ENCODE measurements around the gene BICC1. TPM values are rescaled to one million over a fixed set of nuclear protein-coding genes. Genes with fewer than 3 reads are reported as not detected.
A peak's percentile ranks its signal among the peaks of the same experiment; 100 is the strongest.

BICC1 gene
- total RNA-seq, 1 donor from 2014 or later = 2.4 TPM

GRCh38 chr10:58631715-58632114, 119.0 kb downstream of the BICC1 start:
- H3K36me3 Mint-ChIP-seq (ENCODE audit: low read depth) = no peaks in the 10 kb centered on the region
- no peaks in the 10 kb centered on the region for H3K27me3 Mint-ChIP-seq (ENCODE audit: low read depth)
- no peaks in the 10 kb centered on the region for H3K9me3 Mint-ChIP-seq
- DNase-seq (ENCODE audit: low read depth, low spot score) = no peak
- no peak overlapping the region for H3K4me3 Mint-ChIP-seq
- H3K27ac Mint-ChIP-seq (ENCODE audit: unreplicated experiment) = no peak overlapping the region
- TF ChIP-seq, protein P1, sequence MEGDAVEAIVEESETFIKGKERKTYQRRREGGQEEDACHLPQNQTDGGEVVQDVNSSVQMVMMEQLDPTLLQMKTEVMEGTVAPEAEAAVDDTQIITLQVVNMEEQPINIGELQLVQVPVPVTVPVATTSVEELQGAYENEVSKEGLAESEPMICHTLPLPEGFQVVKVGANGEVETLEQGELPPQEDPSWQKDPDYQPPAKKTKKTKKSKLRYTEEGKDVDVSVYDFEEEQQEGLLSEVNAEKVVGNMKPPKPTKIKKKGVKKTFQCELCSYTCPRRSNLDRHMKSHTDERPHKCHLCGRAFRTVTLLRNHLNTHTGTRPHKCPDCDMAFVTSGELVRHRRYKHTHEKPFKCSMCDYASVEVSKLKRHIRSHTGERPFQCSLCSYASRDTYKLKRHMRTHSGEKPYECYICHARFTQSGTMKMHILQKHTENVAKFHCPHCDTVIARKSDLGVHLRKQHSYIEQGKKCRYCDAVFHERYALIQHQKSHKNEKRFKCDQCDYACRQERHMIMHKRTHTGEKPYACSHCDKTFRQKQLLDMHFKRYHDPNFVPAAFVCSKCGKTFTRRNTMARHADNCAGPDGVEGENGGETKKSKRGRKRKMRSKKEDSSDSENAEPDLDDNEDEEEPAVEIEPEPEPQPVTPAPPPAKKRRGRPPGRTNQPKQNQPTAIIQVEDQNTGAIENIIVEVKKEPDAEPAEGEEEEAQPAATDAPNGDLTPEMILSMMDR (conservative IDR thresholded peaks at IDR 0.05) = no peak
- no peaks in the 10 kb centered on the region for H3K4me1 Mint-ChIP-seq

- Mint-ChIP-seq H3K4me1 (no peaks in the 10 kb centered on the region), H3K27me3 (ENCODE audit: low read depth) (no peaks in the 10 kb centered on the region), H3K36me3 (ENCODE audit: low read depth) (no peaks in the 10 kb centered on the region), H3K27ac (ENCODE audit: unreplicated experiment) (no peak overlapping the region), H3K9me3 (no peaks in the 10 kb centered on the region), H3K4me3 (no peak overlapping the region)
- no peak for DNase-seq (ENCODE audit: low read depth, low spot score)
- TF ChIP-seq, protein P1 (conservative IDR thresholded peaks at IDR 0.05) = no peak
Measured at GRCh38 chr10:58632216-58632615, 119.5 kb downstream of the BICC1 start.

GRCh38 chr10:58637352-58637751, 124.7 kb downstream of the BICC1 start:
- no peak overlapping the region for H3K27ac Mint-ChIP-seq (ENCODE audit: unreplicated experiment)
- no peaks in the 10 kb centered on the region for H3K36me3 Mint-ChIP-seq (ENCODE audit: low read depth)
- H3K27me3 Mint-ChIP-seq (ENCODE audit: low read depth) = no peaks in the 10 kb centered on the region
- H3K9me3 Mint-ChIP-seq = no peaks in the 10 kb centered on the region
- no peak overlapping the region for H3K4me3 Mint-ChIP-seq
- DNase-seq (ENCODE audit: low read depth, low spot score) = no peak
- peaks cover 10% of the 10 kb centered on the region for H3K4me1 Mint-ChIP-seq
- TF ChIP-seq, protein P1 (conservative IDR thresholded peaks at IDR 0.05) = no peak

- H3K36me3 Mint-ChIP-seq (ENCODE audit: low read depth) = no peaks in the 10 kb centered on the region
- TF ChIP-seq, protein P1 (conservative IDR thresholded peaks at IDR 0.05) = no peak
- H3K9me3 Mint-ChIP-seq = no peaks in the 10 kb centered on the region
Measured at GRCh38 chr10:58638388-58638787, 125.7 kb downstream of the BICC1 start.

DNA sequence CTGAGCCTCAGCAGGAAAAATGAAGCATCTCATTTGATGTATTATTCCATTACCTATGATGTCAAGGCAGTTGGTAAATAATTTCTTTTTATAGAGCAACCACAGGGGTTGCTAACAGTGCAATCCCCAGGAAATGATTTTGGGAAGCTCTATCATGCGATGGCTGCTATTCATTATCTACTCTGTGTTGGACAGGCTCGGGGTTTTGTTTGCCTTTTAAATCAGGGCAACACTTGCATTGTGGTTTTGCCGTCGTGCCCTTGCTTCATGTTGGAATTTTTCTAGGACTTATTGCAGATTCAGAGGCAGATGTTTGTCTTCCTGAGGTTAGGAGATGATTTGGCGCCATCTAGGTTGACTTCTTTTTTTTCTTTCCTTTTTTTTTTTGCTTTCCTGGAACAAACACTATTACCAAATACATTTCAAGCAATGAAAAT, 128.4 kb downstream of the BICC1 start:
- DNase-seq (ENCODE audit: low read depth, low spot score) = no peak
- Mint-ChIP-seq H3K4me3 (no peak overlapping the region), H3K36me3 (ENCODE audit: low read depth) (no peaks in the 10 kb centered on the region), H3K27me3 (ENCODE audit: low read depth) (no peaks in the 10 kb centered on the region), H3K27ac (ENCODE audit: unreplicated experiment) (no peak overlapping the region), H3K9me3 (no peaks in the 10 kb centered on the region), H3K4me1 (peaks cover 10% of the 10 kb centered on the region)
- TF ChIP-seq, protein P1 (conservative IDR thresholded peaks at IDR 0.05) = peak; percentile 45

More at GRCh38 chr10:58638388-58638787, 125.7 kb downstream of the BICC1 start:
- H3K4me3 Mint-ChIP-seq = no peak overlapping the region
- no peak overlapping the region for H3K27ac Mint-ChIP-seq (ENCODE audit: unreplicated experiment)
- peaks cover 10% of the 10 kb centered on the region for H3K4me1 Mint-ChIP-seq
- DNase-seq (ENCODE audit: low read depth, low spot score) = no peak
- H3K27me3 Mint-ChIP-seq (ENCODE audit: low read depth) = no peaks in the 10 kb centered on the region

- no peak overlapping the region for H3K4me3 Mint-ChIP-seq
- no peaks in the 10 kb centered on the region for H3K9me3 Mint-ChIP-seq
- TF ChIP-seq, protein P1 (conservative IDR thresholded peaks at IDR 0.05) = no peak
- no peaks in the 10 kb centered on the region for H3K27me3 Mint-ChIP-seq (ENCODE audit: low read depth)
- H3K4me1 Mint-ChIP-seq = peaks cover 10% of the 10 kb centered on the region
- H3K27ac Mint-ChIP-seq (ENCODE audit: unreplicated experiment) = no peak overlapping the region
- no peaks in the 10 kb centered on the region for H3K36me3 Mint-ChIP-seq (ENCODE audit: low read depth)
- DNase-seq (ENCODE audit: low read depth, low spot score) = no peak
Measured at GRCh38 chr10:58641708-58642107, 129.0 kb downstream of the BICC1 start.

All from neural crest cell (in vitro differentiated cells).